ENCODE measurements around the gene CALML3. TPM values are rescaled to one million over a fixed set of nuclear protein-coding genes. Genes with fewer than 3 reads are reported as not detected.

CALML3 gene
- total and polyA plus RNA-seq, 10 of the 15 experiments (the other 5 are each of a cell fraction or from before 2014, with no cell fraction given), result not detected

DNA sequence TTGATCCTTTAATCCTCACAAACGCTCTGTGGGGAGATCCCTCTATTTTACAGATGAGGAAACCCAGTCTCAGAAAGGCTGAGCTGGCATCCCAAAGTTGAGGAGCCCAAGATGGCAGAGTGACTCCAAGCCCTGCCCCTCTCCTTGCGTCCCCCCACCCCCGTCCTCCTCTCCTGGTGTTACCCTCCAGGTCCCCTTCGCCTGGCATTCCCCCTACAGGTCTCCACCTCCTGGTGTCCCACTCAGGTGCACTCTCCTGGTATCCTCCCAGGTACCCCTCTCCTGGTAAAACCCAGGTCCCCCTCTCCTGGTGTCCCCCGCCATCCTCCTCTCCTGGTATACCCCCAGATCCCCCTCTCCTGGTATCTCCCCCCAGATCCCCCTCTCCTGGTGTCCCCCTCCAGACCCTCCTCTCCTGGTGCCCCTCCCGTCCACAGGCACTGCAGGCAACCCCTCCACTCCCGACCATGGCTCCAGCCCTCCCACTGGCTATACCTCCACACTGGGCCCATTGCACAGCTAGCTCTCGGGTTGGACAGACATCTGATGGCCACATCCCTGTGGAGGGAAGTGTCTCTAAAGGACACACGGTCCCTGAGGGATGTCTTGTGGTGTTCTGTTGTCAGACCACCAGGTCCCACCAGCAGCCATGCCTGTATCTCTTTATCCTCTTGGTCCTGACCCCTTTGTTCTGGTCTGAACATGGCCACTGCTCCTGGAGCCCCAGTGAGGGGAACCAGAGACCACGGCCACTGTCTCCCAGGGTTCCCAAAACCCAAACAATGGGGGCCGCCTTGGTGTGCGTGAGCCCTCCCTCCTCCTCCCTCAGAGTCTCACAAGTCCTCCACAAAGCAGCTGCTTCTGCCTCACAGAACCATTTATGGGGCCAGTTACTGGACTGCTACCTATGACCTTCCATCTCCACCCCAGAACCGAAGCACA lies 37.2 kb downstream of the CALML3 start (continued):
- TF ChIP-seq, protein P1, sequence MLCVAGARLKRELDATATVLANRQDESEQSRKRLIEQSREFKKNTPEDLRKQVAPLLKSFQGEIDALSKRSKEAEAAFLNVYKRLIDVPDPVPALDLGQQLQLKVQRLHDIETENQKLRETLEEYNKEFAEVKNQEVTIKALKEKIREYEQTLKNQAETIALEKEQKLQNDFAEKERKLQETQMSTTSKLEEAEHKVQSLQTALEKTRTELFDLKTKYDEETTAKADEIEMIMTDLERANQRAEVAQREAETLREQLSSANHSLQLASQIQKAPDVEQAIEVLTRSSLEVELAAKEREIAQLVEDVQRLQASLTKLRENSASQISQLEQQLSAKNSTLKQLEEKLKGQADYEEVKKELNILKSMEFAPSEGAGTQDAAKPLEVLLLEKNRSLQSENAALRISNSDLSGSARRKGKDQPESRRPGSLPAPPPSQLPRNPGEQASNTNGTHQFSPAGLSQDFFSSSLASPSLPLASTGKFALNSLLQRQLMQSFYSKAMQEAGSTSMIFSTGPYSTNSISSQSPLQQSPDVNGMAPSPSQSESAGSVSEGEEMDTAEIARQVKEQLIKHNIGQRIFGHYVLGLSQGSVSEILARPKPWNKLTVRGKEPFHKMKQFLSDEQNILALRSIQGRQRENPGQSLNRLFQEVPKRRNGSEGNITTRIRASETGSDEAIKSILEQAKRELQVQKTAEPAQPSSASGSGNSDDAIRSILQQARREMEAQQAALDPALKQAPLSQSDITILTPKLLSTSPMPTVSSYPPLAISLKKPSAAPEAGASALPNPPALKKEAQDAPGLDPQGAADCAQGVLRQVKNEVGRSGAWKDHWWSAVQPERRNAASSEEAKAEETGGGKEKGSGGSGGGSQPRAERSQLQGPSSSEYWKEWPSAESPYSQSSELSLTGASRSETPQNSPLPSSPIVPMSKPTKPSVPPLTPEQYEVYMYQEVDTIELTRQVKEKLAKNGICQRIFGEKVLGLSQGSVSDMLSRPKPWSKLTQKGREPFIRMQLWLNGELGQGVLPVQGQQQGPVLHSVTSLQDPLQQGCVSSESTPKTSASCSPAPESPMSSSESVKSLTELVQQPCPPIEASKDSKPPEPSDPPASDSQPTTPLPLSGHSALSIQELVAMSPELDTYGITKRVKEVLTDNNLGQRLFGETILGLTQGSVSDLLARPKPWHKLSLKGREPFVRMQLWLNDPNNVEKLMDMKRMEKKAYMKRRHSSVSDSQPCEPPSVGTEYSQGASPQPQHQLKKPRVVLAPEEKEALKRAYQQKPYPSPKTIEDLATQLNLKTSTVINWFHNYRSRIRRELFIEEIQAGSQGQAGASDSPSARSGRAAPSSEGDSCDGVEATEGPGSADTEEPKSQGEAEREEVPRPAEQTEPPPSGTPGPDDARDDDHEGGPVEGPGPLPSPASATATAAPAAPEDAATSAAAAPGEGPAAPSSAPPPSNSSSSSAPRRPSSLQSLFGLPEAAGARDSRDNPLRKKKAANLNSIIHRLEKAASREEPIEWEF (IDR thresholded peaks at IDR 0.05; ENCODE audit: insufficient replicate concordance, low read depth, low read length), result no peak
- TF ChIP-seq RCOR1 (conservative IDR thresholded peaks at IDR 0.05; ENCODE audit: low read depth, low read length), result no peak
- no peak for TF ChIP-seq CBX5 (IDR thresholded peaks at IDR 0.05; ENCODE audit: low read depth)

DNA sequence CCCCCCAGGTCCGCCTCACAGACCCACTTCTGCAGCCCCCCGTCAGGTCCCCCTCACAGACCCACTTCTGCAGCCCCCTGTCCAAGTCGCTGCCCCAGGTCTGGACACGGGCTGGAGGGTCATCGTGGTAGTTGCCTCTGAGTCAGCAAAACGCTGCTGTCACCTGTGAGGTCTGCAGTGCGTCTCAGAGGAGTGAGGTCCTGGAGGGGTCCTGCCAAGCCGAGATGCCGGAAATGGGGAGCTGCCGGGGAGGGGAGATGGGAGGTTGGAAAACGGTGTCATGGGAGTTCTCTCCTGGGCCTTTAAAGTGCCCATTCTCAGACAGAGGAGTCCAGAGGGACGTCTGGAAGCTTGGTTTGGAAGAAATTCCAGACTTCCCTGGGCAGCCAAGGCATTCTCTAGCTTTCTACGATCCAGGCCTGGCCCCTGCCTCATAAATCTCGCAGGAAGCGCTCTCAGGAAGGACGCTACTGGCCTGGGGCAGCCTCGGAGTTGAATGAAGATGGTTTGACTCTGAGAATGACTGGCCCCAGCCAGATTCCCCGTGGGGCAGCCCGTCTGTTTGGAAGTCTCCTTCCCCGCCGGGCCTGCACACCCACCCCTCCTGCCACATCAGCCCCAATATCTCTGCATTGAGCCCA lies 38.7 kb downstream of the CALML3 start:
- WGBS (ENCODE audit: insufficient coverage, insufficient replicate concordance, low lambda C conversion rate, missing lambda C conversion rate), result 15% methylated on average over 21 of the region's 21 CpGs
- no peaks in the 10 kb centered on the region for H3K36me3 ChIP-seq (ENCODE audit: control insufficient read depth in 2 of 2, insufficient read depth in 2 of 2, low read length in 1 of 2)
- FAIRE-seq (no peak), DNase-seq (ENCODE audit: low read depth, low spot score) (no peak), ATAC-seq (no peak)
- SMC1A ChIA-PET (ENCODE audit: uncharacterized antibody, unreplicated experiment), result interaction anchor here (0.7 kb wide), 1 partner anchor 273 kb away, joined by 3 read pairs; no protein-coding TSS in a partner anchor
- no peaks in the 10 kb centered on the region for H4K20me1 ChIP-seq (ENCODE audit: control insufficient read depth, insufficient read depth)
- BruUV-seq (replicated peaks), result no TSS peak
- RAD21 ChIA-PET (ENCODE audit: unreplicated experiment), result no interaction called here
- H2AFZ ChIP-seq (ENCODE audit: control insufficient read depth, low read depth, low read length), result no peak overlapping the region
- CTCF ChIA-PET, result no interaction called here
- H3K4me2 ChIP-seq (ENCODE audit: control insufficient read depth, insufficient read depth), result no peak overlapping the region
- no peak overlapping the region for H3K27ac ChIP-seq (ENCODE audit: control insufficient read depth, insufficient read depth)
- POLR2A ChIA-PET, result no interaction called here
- in situ Hi-C loops (cut with MboI), result no loop called here
- H3K27me3 ChIP-seq (replicated peaks in 1 of 2; ENCODE audit: control insufficient read depth in 2 of 2, insufficient read depth in 2 of 2, low read length in 1 of 2), result peaks cover 8% of the 10 kb centered on the region in 2 experiments
- H3K4me1 ChIP-seq (ENCODE audit: control insufficient read depth, insufficient read depth, low read length), result no peaks in the 10 kb centered on the region
- no peak overlapping the region for H3K9ac ChIP-seq (ENCODE audit: control insufficient read depth, insufficient read depth, low read length)
- no peak overlapping the region for H3K4me3 ChIP-seq
- H3K79me2 ChIP-seq (ENCODE audit: control insufficient read depth, insufficient read depth, low read length), result no peaks in the 10 kb centered on the region
- no peak for TF ChIP-seq BHLHE40 (IDR thresholded peaks at IDR 0.05; ENCODE audit: borderline replicate concordance in 1 of 2, low read depth in 2 of 2, low read length in 1 of 2)
- intact Hi-C loops (cut with micrococcal nuclease; ENCODE audit: unreplicated experiment), result no loop called here
- H3K9me3 ChIP-seq (replicated peaks; ENCODE audit: control insufficient read depth, insufficient read depth, low read length), result no peaks in the 10 kb centered on the region

Measured in GM12878 (cell line).